Transverse colon (tissue), 3 donors: ENCODE data around the gene MDH1.

Experiments used
- CTCF ChIP-seq, 5 experiments: fragments of 200-600 bp in 3 of 5; fragments of 450-650 bp in 2 of 5; sonication (generic) in 3 of 5; IDR thresholded peaks; 1 replicate in 2 of 5; 2 replicates in 3 of 5; pipeline ENCODE4 v1.5.1; 2016 to 2017; ENCODE audit warnings: antibody characterized with exemption in 5 of 5, inconsistent platforms in 3 of 5, mild to moderate bottlenecking in 2 of 5, moderate library complexity in 1 of 5
- EP300 ChIP-seq: sonication (generic); formaldehyde crosslinking; IDR thresholded peaks from one replicate; pipeline ENCODE4 v1.6.1; 2017; ENCODE audit warnings: antibody characterized with exemption, low read depth
- POLR2A ChIP-seq: fragments of 450-650 bp; IDR thresholded peaks from one replicate; pipeline ENCODE4 v1.6.1; 2016; ENCODE audit warnings: antibody characterized with exemption, mild to moderate bottlenecking, moderate library complexity

GRCh38 chr2:63631501-63631900 is 42.7 kb downstream of the MDH1 start:
- TF ChIP-seq CTCF (IDR thresholded peaks at IDR 0.05) (no peak), EP300 (no peak), POLR2A (no peak)
